Adrenal gland (tissue), 12 donors: ENCODE measurements around the gene SULT1C2. TPM values are rescaled to one million over a fixed set of nuclear protein-coding genes. Genes with fewer than 3 reads are reported as not detected.

Experiments used
- DNase-seq, 7 donors: peaks; one replicate each; pipeline ENCODE4 v3.0.0-alpha.2; 2019 to 2020
- H3K27ac ChIP-seq, 5 donors: fragments of 200-600 bp; sonication (generic) in 4 of 5; 1 replicate in 3 of 5; 2 replicates in 2 of 5; pipeline versions ENCODE4 v1.5.1 to v1.8.0; 2016 to 2020; ENCODE audit warnings: mild to moderate bottlenecking in 1 of 5
- H3K27me3 ChIP-seq: fragments of 200-600 bp; 2 replicates; pipeline ENCODE4 v1.8.0; 2021
- H3K36me3 ChIP-seq, 2 donors: fragments of 200-600 bp; replicated peaks in 1 of 2; 1 replicate in 1 of 2; 2 replicates in 1 of 2; pipeline versions ENCODE4 v1.5.1 to v1.8.0; 2018 to 2022
- H3K4me1 ChIP-seq, 2 donors: fragments of 200-600 bp; replicated peaks in 1 of 2; 1 replicate in 1 of 2; 2 replicates in 1 of 2; pipeline versions ENCODE4 v1.5.1 to v1.8.0; 2018 to 2021
- H3K4me3 ChIP-seq, 4 donors: fragments of 200-600 bp; sonication (generic) in 3 of 4; one replicate each; pipeline ENCODE4 v1.5.1; 2016 to 2018
- H3K9me3 ChIP-seq, 3 donors: fragments of 200-600 bp; sonication (generic) in 1 of 3; replicated peaks in 1 of 3; 1 replicate in 2 of 3; 2 replicates in 1 of 3; pipeline versions ENCODE4 v1.5.1 to v1.8.0; 2016 to 2021
- POLR2A ChIP-seq, 2 donors: fragments of 450-650 bp; IDR thresholded peaks; one replicate each; pipeline ENCODE4 v1.6.1; 2017; ENCODE audit warnings: antibody characterized with exemption in 2 of 2, mild to moderate bottlenecking in 2 of 2, moderate library complexity in 1 of 2
- WGBS, 4 donors: extraction: QIAGEN DNeasy Blood & Tissue Kit in 2 of 4; methylation state at CpG; one replicate each; pipeline versions ENCODE4 v1.1.5 to v1.1.7; 2013 to 2017; 5-methylcytosine and 5-hydroxymethylcytosine counted together
- intact Hi-C, 2 donors: fragments of 100-400 bp; cut with DNase I; formaldehyde crosslinking; loops; one replicate each; pipeline versions ENCODE4 v1.14.1 to v1.15.0; 2022 to 2023
- polyA plus RNA-seq, 3 donors: library from polyadenylated mRNA; stranded (reverse); fragments of 200-250 nt in 2 of 3; fragments of 350-450 nt in 1 of 3; fragmentation: Illumina TruSeq in 1 of 3; extraction: RNeasy Lipid Tissue Mini Kit (QIAGEN cat#74804) in 1 of 3; gene quantifications; one replicate each; pipeline ENCODE4 v1.2.3, GENCODE V29; 2013 to 2014
- total RNA-seq, 9 donors: library from RNA; depleted of rRNA in 4 of 9; stranded (reverse); fragments of >200 nt in 4 of 9; fragments of 120-200 nt in 1 of 9; fragmentation: NEBNext Ultra II Directional in 1 of 9; extraction: Animal tissue kit (Norgen Biotek cat#: 25700) in 1 of 9; gene quantifications; one replicate each; pipeline versions ENCODE4 v1.1.0 to v1.2.4, GENCODE V29; 2013 to 2023
- TF ChIP-seq, protein P1 (sequence below), 6 experiments: fragments of 450-650 bp in 4 of 6; fragments of 200-600 bp in 2 of 6; sonication (generic) in 1 of 6; IDR thresholded peaks; 1 replicate in 5 of 6; 2 replicates in 1 of 6; pipeline versions ENCODE4 v1.5.1 to v1.8.0; 2016 to 2021; ENCODE audit warnings: antibody characterized with exemption in 6 of 6, mild to moderate bottlenecking in 2 of 6, moderate library complexity in 1 of 6
- donor health status: healthy with polysubstance abuse.
- donor health status: Bipolar disorder and iron deficiency.
- donor health status: DM: yes; HTN: yes; CAD: no.
- donor health status: DM: no; HTN: no; CAD: no.
- donor health status: DM: no; HTN: no; CAD: no.
- donor health status: DM: yes; HTN: yes; CAD: no.

The SULT1C2 gene
- total and polyA plus RNA-seq, 12 donors = 0.10 to 1.5 (median 0.35) TPM; not detected in 8

DNA sequence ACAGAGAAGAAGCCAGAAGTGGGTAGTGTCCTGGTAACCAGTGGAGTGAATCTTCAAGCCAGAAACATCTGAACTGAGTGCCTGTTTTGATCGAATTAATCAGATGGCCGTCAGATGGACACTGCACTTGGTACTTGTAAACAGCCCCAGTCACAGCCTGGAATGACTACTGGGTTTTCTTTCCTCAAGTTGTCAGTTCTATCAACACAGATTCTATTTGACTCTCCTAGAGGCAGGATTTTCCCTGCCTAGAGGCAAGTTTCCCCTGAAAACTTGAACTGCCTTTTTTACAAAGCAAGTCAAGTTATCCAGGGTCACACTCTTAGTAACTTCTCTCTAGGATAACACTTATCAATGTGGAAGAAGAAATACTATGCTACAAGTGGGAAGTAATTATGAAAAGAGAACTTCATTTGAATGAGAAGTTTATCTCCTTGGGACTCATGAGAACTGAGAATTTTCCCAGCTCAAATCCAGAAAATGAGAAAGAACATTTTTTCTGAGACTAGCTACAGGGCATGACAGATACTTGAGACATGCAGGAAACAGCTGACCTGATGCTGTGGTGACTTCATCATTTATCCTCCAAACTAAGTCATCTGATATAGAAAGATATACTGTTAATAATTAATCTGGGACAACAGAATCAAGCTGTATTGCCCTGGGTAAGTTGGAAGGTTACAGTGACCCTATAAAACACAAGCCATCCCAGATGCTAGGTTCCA, 36.0 kb downstream of the SULT1C2 start:
- Histone ChIP-seq H3K27me3 (no peaks in the 10 kb centered on the region), H3K4me3 (no peak overlapping the region), H3K36me3 (no peaks in the 10 kb centered on the region), H3K27ac (no peak overlapping the region), H3K9me3 (no peaks in the 10 kb centered on the region), H3K4me1 (no peaks in the 10 kb centered on the region)
- DNase-seq = no peak
- TF ChIP-seq POLR2A (IDR thresholded peaks at IDR 0.05) = no peak
- TF ChIP-seq, protein P1, sequence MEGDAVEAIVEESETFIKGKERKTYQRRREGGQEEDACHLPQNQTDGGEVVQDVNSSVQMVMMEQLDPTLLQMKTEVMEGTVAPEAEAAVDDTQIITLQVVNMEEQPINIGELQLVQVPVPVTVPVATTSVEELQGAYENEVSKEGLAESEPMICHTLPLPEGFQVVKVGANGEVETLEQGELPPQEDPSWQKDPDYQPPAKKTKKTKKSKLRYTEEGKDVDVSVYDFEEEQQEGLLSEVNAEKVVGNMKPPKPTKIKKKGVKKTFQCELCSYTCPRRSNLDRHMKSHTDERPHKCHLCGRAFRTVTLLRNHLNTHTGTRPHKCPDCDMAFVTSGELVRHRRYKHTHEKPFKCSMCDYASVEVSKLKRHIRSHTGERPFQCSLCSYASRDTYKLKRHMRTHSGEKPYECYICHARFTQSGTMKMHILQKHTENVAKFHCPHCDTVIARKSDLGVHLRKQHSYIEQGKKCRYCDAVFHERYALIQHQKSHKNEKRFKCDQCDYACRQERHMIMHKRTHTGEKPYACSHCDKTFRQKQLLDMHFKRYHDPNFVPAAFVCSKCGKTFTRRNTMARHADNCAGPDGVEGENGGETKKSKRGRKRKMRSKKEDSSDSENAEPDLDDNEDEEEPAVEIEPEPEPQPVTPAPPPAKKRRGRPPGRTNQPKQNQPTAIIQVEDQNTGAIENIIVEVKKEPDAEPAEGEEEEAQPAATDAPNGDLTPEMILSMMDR (IDR thresholded peaks at IDR 0.05) = no peak
- 74 to 92% (median 82%) methylated on average over 2 of the region's 2 CpGs for WGBS, 4 donors
- intact Hi-C loops = no loop called here

DNA sequence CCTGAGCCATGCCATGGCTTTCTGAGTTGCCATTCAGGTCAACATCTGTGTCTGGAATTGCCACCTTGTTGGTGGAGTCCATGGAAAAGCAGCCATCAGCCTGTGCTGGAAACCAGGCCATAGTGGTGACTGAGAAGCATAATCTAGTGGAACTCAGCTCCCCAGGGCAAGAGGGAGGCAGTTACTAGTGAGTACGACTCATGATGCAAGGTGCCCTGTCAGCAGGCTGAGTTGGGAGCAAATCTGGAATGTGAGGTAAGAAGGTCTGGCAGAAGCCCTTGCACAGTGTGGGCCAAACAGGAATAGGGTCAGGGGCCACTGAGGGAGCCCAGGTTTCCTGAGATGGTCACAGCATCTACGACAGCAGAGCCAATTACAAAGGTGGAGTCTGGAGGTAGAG, 37.1 kb downstream of the SULT1C2 start:
- intact Hi-C loops = no loop called here
- TF ChIP-seq POLR2A (IDR thresholded peaks at IDR 0.05) = no peak
- TF ChIP-seq, protein P1 (IDR thresholded peaks at IDR 0.05) = no peak
- 75 to 100% (median 85%) methylated on average over 1 to 2 of the region's 2 CpGs for WGBS, 4 donors
- no peaks in the 10 kb centered on the region for H3K36me3 ChIP-seq
- H3K27me3 ChIP-seq = no peaks in the 10 kb centered on the region
- no peak overlapping the region for H3K4me3 ChIP-seq
- H3K27ac ChIP-seq = no peak overlapping the region
- no peak for DNase-seq
- no peaks in the 10 kb centered on the region for H3K9me3 ChIP-seq
- no peaks in the 10 kb centered on the region for H3K4me1 ChIP-seq

DNA sequence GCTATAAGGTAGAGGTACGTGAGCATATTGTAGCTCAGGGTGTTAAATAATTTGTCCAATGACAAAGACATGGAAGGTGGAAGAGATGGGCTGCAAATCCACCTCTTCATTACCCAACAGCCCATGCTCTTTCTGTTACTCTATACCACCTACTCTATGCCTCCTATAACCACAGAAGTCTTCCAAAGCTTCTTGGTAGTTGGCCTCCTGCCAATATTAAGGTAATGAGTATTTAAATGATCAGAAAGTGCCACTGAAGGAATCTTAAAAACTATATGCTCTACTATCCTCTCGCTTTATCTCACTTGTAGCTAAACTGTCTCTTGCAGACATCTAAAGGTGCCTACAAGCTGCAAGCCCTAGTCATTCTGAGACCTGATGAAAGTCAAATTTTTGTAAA, 41.1 kb downstream of the SULT1C2 start:
- Histone ChIP-seq H3K4me3 (no peak overlapping the region), H3K4me1 (no peaks in the 10 kb centered on the region), H3K9me3 (no peaks in the 10 kb centered on the region), H3K27ac (no peak overlapping the region), H3K27me3 (no peaks in the 10 kb centered on the region), H3K36me3 (no peaks in the 10 kb centered on the region)
- WGBS, 4 donors = 88 to 93% (median 90%) methylated on average over 2 of the region's 2 CpGs
- intact Hi-C loops = no loop called here
- TF ChIP-seq POLR2A (IDR thresholded peaks at IDR 0.05) = no peak
- TF ChIP-seq, protein P1 (IDR thresholded peaks at IDR 0.05) = no peak
- DNase-seq = no peak

DNA sequence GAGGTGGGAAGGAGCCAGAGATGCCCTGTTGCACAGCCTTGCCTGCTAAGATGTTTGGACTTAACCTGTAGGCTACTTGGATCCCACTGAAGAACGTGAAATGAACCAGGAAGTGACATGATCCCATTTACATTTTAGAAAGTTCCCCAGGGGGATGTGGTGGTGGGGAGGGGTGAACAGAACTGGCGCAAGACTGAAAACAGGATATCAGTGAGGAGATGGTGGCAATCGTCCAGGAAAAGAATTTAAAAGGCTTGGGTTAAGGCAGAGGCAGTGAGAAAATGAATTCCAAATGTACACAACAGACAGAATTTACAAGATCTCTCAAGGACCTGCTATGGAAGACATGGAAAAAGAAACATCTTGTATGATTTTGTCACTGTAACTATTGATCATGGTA, 42.3 kb downstream of the SULT1C2 start:
- Histone ChIP-seq H3K36me3 (no peaks in the 10 kb centered on the region), H3K4me1 (no peaks in the 10 kb centered on the region), H3K27ac (no peak overlapping the region), H3K27me3 (no peaks in the 10 kb centered on the region), H3K9me3 (no peaks in the 10 kb centered on the region), H3K4me3 (no peak overlapping the region)
- TF ChIP-seq, protein P1 (IDR thresholded peaks at IDR 0.05) = no peak
- no peak for TF ChIP-seq POLR2A (IDR thresholded peaks at IDR 0.05)
- intact Hi-C loops = no loop called here
- DNase-seq = no peak
- 34 to 53% (median 49%) methylated on average over 3 of the region's 3 CpGs for WGBS, 4 donors
